ENCODE results near the gene HES2.

HES2 gene

DNA sequence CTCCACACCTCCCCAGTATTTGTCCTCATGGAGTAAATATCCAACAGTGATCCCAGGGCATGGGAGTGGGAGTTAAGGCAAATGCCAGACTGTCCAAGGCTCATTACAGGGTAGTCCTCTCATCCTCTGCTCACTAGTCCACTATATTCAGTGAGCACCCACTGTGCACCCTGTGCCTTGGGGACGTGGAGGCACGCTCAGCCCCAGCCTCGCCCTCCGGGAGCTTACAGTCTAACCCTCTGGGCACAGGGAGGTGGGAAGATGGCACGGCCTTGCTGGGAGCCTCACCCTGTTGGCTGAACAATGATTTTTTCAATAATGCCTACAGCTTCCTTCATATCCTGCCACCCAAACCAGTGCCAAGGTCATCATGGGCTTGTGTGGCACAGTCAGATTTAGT, 2.8 kb downstream of the HES2 start:
- TF ChIP-seq, protein P1, sequence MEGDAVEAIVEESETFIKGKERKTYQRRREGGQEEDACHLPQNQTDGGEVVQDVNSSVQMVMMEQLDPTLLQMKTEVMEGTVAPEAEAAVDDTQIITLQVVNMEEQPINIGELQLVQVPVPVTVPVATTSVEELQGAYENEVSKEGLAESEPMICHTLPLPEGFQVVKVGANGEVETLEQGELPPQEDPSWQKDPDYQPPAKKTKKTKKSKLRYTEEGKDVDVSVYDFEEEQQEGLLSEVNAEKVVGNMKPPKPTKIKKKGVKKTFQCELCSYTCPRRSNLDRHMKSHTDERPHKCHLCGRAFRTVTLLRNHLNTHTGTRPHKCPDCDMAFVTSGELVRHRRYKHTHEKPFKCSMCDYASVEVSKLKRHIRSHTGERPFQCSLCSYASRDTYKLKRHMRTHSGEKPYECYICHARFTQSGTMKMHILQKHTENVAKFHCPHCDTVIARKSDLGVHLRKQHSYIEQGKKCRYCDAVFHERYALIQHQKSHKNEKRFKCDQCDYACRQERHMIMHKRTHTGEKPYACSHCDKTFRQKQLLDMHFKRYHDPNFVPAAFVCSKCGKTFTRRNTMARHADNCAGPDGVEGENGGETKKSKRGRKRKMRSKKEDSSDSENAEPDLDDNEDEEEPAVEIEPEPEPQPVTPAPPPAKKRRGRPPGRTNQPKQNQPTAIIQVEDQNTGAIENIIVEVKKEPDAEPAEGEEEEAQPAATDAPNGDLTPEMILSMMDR (IDR thresholded peaks at IDR 0.05; ENCODE audit: low read depth, low read length, missing control alignments), result no peak
- no peak overlapping the region for H3K4me3 ChIP-seq (replicated peaks; ENCODE audit: low read depth, low read length)
- DNase-seq (ENCODE audit: extremely low read depth, low read depth), result no peak

DNA sequence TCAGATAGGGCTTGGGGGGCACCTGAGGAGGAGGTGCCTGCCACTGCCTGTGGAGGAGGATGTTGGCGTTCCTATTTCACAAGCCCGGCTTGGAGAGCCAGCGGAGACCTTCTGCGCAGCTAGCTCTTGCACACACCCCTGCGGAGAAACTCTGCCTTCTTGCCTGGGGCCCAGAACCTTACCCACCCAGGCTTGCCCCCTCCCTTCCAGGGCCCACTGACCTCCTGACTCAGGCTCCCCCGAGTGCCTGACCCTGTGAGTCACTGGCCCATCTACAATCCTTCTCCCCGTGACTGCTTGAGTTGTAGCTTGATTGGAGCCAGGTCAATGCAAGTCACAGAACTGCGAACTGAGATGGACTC, 3.4 kb downstream of the HES2 start:
- no peak overlapping the region for H3K4me3 ChIP-seq (replicated peaks; ENCODE audit: low read depth, low read length)
- TF ChIP-seq, protein P1 (IDR thresholded peaks at IDR 0.05; ENCODE audit: low read depth, low read length, missing control alignments), result no peak
- DNase-seq (ENCODE audit: extremely low read depth, low read depth), result no peak

DNA sequence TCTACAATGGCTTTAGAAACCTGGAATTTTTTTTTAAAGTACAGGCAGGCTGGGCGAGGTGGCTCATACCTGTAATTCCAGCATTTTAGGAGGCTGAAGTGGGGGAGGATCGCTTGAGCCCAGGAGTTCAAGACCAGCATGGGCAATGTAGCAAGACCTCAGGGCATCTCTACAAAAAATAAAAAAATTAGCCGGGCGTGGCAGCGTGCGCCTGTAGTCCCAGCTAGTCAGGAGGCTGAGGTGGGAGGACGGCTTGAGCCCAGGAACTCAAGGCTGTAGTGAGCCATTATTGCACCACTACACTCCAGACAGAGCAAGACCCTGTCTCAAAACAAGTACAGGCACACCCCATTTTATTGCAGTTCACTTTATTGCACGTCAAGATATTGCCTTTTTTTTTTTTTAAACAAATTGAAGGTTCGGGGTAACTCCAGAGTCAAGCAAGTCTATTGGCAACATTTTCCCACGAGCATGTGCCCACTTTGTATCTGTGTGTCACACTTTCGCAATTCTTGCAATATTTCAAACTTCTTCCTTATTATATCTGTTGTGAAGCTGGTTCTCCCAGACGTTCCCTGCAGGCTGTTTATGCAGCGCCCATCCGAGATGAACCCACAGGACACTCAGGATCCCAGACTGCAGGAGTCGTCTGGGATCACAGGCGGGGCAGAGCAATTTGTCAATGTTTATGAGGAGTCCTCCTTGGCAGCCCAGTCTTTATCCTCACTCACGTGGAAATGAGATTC, 4.7 kb downstream of the HES2 start:
- H3K4me3 ChIP-seq (replicated peaks; ENCODE audit: low read depth, low read length), result no peak overlapping the region
- DNase-seq (ENCODE audit: extremely low read depth, low read depth), result no peak
- TF ChIP-seq, protein P1 (IDR thresholded peaks at IDR 0.05; ENCODE audit: low read depth, low read length, missing control alignments), result no peak

DNA sequence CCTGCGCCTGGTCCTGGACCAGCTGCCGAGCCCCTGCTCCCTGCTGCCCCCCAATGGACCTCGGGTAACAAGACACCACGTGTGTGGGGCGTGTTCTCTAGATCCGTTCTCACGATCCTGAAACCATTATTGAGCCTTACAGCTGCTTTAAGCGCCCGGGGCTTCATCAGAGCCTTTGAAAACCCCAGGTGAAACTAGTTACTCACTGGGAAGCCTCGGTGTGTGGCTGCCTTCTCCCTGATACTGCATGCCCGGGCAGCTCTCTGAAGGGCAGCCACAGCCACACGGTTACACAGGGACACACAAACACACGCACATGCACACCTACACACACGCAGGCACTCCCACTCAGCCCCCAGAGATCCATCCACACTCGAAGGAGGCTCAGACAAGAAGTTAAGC, 5.3 kb downstream of the HES2 start:
- peak; percentile 55 for DNase-seq (ENCODE audit: extremely low read depth, low read depth)
- TF ChIP-seq, protein P1 (IDR thresholded peaks at IDR 0.05; ENCODE audit: low read depth, low read length, missing control alignments), result peak; percentile 75
- H3K4me3 ChIP-seq (replicated peaks; ENCODE audit: low read depth, low read length), result no peak overlapping the region

DNA sequence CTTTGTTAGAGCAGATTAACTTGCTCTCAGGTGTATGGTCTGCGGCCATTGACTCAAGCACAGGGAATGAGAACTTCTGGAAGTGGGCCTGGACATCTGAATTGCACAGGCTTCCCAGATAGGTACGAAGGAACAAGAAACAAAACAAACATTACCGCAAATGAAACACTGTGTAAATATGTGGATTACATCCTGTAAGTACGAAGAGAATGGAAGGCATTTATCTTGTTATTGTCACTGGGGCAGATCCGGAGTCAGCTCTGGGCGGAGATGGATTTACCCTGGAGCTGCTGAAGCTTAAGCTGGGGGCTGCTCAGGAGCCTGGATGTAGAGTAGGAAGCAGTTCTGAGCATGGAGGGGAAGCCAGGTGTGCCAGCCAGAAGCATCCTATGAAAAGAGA, 6.8 kb downstream of the HES2 start:
- no peak overlapping the region for H3K4me3 ChIP-seq (replicated peaks; ENCODE audit: low read depth, low read length)
- DNase-seq (ENCODE audit: extremely low read depth, low read depth), result no peak
- TF ChIP-seq, protein P1 (IDR thresholded peaks at IDR 0.05; ENCODE audit: low read depth, low read length, missing control alignments), result no peak

DNA sequence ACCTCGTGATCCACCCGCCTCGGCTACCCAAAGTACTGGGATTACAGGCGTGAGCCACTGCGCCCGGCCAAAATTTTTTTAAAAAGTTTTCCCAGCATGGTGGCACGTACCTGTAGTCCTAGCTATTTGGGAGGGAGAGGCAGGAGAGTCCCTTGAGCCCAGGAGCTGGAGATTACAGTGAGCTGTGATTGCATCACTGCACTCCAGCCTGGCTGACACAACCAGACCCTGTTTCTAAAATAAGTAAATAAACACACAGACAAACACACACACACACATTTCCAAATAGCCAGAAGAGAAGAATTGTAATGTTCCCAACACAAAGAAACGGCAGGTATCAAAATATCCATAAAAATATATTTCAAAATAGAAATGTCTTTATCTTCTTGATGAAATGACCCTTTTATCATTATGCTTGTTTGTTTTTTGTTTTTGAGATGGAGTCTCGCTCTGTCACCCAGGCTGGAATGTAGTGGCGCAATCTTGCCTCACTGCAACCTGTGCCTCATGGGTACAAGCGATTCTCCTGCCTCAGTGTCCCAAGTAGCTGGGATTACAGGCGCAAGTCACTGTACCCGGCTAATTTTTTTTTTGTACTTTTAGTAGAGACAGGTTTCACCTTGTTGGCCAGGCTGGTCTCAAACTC, 9.3 kb downstream of the HES2 start:
- DNase-seq (ENCODE audit: extremely low read depth, low read depth), result no peak
- TF ChIP-seq, protein P1 (IDR thresholded peaks at IDR 0.05; ENCODE audit: low read depth, low read length, missing control alignments), result no peak
- H3K4me3 ChIP-seq (replicated peaks; ENCODE audit: low read depth, low read length), result no peak overlapping the region
